ENCODE results near the gene SH2D3A.
"Not testable (repeated sequence)": the region's sequence is repeated elsewhere in the genome, so short reads cannot be mapped to it uniquely, and the experiment has no call there.

Gene SH2D3A

DNA sequence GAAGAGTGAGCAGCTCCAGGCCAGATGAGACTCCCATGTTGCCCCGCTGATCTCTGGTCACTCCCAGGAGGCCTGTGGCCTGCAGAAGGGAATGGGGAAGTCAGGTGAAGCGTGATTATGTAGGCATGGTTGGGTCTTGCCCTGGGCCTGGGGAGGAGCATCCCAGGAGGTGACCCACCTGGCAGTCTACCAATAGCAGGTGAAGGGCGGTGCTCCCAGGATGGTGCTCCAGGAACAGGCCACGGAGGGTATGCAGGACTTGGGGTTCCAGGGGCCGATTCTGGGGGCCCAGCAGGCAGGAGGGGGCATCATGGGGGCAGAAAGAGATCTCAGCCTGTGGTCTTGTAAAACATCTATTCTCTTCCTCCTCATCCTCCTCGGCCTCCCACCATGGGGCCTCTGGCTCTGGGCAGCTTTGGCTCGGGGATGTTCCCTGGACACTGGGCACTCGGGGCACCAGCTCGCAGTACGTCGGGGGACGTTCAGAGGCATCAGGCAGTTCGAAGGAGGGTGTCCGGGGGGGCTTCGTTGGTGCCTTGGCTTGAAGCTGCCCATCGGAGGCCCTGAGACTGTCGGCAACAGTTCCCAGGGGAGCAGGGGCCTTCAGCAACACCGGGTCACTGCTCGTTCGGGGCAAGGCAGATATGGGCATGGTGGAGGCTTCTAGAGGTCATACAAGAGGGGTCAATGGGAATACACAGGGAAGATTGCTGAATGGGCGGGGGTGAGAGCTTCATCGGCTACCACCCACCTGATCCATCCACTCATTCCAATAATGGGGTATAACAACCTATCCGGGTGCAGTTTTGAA, 12.4 kb downstream of the SH2D3A start:
- no peak for DNase-seq

DNA sequence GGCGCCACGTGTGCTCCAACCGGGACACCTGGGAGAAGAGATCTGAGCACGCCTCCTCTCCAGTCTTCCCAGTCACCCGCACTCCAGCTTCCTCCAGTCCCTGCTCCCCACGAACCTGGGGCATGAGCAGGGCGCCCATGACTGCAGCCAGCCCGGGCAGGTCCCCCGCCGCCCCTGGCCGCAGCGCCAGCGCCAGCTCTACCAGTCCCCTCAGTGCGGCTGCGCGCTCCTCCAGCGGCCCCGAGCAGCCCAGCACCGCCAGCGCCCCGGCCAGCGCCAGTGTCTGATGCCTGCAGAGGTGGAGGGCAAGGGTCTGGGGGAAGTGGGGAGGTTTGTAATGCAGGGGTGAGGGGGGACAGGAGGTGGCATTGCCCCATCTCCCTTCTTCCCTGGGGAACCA, 13.1 kb downstream of the SH2D3A start:
- no peak for DNase-seq

DNA sequence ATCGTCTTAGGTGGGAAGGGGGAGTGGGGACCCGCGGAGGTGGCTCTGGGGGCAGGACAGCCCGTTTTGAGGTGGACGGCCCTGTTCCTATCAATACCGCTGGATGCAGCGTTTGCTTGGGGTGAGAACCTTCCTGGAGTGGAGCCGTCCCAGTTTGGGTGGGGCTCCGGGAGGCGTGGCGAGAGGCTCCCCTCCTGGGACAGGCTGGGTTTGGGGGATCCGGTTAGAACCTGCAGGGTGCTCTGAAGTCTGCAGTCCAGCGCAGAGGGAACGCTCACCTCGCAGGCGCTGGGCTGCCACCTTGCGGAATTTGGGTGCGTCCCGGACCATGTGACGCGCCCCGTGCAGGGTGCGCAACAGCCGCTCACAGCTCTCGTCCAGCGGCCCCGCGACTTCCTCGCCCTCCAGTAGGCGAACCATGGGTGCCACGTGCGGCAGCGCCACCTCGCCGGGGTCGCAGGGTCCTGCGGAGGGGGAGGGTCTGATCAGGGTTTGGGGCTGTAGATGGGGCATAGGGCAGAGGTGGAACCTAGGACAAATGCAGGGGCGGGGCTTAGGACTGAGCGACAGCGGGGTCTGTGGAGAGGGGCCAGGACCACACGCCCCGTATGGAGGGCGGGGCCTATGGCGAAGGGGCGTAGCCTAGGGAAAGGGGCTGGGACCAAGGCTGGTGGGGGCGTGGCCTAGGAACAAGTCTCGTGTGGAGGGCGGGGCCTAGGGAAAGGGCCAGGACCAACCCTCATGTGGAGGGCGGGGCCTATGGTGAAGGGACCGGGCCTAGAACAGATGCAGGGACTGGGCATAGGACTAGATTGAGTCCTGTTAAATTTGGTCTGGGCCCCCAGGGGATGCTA, 13.8 kb downstream of the SH2D3A start:
- DNase-seq, result peak; percentile 74

DNA sequence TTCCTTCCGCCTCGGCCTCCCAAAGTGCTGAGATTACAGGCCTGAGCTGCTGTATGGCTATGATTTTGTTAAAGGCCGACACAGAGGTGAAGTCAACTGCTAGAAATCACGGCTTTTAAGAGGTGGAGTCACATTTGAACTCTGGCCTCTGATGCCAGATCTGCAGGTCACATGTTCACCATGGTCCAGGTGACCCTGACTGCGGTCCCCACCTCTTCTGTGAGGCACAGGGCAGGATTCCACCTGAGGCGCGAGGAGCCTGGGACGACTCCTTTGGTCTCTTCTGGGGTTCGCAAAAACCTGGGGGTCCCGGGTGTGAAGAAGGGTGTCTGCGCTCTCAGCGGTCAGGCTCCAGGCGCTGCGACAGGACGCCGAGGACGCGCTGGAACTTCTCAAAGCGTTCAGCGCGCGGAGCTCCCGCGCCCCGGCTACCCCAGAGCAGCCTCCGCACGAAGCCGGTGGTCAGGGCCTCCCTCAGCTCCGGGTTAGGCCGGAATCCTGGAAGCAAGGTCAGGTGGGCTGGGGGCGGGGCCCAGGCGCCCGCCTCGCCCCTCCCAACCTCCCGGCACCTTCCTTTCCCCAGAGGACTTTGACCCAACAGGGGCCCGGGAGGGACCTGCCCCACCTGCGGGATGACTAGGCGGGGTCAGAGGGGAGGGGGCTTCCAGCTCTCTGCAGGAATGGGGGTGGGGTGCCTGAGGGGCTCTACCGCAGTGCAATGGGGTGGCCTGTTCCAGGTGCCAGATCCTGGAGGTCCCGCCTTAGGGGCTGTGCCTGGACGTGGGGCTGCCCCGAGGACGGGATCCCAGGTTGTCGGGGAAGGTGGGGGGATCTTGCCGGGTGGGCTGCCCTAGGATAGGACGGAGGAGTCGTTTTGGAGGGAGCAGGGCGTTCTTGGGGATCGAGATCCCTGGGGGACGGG, 14.7 kb downstream of the SH2D3A start:
- DNase-seq, result no peak

DNA sequence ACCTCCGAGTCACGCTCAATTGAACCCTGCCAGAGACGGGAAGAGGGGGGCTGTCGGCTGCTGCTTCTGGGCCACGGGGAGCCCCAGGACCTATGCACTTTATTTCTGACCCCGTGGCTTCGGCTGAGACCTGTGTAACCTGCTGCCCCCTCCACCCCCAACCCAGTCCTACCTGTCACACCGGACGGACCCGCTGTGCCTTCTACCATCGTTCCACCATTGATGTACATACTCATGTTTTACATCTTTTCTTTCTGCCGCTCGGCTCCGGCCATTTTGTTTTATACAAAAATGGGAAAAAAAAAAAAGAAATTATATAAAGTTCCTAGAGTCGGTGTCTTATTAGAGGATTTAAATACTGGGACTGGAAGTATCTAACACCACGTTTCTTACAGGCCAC, 16.0 kb downstream of the SH2D3A start:
- no peak for DNase-seq

DNA sequence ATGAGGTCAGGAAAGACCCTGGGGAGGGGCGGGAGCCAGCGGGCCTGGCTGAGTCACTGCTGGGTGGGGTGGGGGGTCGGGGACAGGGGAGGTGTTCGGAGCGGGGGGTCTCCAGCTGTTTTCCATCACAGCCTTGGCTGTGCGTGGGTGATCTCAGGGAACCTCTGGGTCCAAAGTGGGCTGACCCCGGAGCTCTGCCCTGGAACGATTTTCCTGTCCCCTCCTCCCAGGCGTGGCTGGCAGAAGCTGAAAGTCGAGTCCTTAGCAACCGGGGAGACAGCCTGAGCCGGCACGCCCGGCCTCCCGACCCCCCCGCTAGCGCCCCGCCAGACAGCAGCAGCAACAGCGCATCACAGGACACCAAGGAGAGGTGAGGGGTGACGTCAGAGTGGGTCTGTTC, 17.2 kb downstream of the SH2D3A start:
- DNase-seq, result no peak

DNA sequence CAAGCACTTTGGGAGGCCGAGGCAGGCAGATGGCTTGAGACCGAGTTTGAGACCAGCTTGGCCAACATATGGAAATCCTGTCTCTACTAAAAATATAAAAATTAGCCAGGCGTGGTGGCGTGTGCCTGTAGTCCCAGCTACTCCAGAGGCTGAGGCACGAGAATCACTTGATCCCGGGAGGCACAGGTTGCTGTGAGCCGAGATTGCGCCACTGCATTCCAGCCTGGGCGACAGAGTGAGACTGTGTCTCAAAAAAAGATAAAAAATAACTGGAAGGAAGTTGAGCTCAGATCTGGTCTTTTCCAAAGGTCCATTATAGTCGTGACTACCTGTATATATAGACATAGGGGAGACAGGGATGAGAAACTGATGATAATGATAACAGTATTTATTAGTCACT, 18.7 kb downstream of the SH2D3A start:
- DNase-seq, result not testable (repeated sequence)

DNA sequence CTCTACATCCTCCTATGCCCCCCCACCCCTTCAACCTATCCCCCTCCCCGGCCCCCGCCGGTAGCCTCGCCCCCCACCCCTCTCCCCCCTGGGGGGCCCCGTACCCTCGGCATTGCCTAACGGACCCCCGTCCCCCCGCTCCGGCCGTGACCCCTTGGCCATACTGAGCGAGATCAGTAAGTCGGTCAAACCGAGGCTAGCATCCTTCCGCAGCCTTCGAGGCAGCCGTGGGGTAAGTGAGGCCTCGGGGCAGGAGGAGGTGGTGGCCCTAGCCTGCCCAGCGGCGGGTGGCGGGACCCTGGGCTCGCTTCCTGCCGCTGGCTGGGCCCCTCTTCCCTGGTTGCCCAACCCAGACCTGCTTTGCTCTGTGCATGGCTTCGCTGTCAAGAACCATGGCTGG, 21.3 kb downstream of the SH2D3A start:
- DNase-seq, result no peak

DNA sequence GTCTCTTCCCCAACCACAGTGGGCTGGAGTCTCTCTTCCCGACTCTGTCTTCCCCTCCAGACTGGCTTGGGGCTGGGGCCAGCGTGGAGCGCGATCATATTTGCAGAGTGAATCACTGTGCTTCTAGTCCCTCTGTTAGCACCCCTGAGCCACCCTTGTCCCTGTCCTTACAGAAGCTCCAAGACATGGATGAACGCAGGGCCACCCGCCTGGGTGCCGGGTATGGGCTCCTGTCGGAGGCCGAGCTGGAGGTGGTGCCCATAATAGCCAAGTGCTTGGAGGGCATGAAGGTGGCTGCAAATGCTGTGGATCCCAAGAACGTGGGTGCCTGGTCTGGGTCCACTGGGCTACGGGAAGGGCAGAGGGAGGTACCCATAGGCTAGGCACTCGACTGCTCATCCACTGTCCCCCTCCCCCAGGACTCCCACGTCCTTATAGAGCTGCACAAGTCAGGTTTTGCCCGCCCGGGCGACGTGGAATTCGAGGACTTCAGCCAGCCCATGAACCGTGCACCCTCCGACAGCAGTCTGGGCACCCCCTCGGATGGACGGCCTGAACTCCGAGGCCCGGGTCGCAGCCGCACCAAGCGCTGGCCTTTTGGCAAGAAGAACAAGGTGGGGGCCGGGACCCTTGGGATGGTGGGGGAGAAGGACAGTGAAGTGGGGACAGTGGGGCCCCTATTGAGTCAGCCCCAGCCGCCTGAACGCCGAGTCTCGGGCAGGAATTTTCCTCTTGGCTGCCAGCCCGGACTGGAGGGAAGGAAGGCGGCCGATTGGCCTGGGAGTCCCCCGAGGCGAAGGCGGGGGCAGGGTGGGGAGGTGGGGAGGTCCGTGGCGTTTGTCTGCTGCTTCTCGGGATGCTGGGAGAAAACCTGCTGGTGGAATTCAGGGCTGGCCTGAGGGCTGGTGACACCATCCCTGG, 22.6 kb downstream of the SH2D3A start:
- no peak for DNase-seq

DNA sequence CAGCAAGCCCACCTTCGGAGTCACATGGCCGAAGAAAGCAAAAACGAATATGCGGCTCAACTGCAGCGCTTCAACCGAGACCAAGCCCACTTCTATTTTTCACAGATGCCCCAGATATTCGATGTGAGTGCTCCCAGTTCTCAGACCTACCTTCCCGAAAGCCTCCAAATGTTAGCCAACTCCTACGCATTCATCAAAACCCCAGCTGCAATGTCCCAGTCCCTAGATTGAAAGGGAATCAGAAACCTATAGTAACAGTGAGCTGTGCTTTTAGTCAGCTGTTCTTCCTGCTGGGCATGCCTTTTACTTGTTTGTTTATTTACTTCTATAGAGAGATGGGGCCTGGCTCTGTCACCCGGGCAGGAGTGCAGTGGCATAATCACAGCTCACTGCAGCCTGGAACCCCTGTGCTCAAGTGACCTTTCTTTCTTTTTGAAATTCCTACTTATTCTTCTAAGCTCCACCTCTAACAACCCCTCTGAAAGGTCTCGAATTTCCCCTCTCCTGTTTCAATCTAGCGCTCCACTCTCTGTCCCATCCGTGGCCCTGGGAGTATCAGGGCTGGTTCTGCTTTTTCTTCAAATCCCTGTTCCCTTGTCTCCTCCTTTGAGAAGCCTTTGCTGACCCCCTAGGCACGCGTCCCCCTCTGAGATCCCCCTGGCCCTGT, 23.4 kb downstream of the SH2D3A start:
- DNase-seq, result no peak

DNA sequence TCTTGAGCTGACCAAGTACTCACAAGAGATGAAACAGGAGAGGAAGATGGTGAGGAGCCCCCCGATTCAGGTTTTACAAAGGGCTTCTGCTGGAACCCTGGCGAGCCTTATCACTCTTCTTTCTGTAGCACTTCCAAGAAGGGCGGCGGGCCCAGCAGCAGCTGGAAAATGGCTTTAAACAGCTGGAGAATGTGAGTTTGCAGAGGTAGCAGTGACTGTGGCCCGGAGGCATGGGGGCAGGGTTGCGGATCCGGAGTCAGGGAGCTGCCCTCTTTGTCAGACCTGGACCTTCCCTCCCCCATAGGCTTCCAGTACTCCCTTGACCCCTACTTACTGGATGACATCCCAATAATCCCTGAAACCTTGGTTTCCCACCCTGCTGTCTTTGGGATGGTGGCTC, 24.2 kb downstream of the SH2D3A start:
- DNase-seq, result no peak

DNA sequence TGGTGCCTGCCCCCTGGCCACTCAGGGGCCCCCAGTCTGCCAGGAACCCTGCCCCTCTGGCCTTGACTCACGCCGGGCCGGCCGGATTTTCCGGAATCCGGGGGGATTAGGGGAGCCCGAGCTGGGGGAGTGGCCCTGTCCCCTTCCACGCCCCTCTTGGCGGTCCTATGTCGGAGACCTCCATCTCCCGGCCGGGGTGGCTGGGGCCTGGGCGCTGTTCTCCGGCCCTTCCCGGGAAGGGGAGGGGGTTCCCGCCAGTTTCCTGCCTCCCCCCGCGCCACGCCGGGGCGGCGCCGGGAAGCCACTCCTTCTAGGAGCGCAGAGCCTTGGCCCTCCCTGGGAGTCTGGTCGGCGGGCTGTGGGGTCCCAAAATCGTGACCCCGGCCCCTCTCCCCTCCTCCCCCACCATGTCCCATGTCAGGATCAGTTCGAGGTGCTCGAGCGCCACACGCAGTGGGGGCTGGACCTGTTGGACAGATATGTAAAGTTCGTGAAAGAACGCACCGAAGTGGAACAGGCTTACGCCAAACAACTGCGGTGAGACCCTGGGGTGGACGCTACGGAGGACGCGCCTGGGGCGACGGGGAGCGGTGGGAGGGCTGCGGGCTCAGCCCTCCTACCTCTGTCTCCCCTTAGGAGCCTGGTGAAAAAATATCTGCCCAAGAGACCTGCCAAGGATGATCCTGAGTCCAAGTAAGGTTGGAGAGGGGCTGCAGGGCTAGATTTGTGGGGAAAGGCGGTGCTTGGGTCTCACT, 26.5 kb downstream of the SH2D3A start:
- DNase-seq, result no peak

DNA sequence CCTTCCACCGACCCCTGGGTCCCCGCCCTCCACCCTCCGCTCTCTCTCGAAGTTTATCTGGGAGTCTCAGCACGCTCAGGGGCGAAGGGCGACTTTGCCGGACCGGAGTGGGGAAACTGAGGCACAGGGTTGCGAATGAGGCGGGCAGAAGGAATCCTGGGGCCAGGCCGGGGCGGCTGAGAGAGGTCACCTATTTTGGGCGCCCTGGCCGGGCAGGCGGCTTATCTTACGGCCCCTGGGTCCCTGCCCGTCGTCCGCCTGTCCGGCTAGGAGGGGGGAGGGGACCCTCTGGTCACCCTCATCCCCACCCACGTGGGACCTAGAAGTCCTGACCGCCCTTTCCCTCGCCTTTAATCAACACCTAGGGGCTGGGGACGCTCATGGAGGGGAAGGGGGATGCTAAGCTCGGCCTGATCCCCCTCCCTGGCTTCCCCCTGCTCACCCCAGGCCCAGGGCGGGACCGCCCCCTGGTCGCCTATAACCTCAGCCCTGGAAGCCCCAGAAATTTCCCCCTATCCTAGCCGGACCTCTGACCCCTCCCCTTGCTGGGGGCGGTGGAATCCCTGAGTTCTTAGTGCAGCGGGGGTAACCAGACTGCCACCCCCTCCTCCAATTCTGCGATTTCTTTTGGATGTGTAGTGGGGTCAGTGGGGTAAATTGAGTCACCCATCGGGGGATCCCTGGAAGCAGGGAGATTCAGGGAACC, 27.2 kb downstream of the SH2D3A start:
- no peak for DNase-seq

DNA sequence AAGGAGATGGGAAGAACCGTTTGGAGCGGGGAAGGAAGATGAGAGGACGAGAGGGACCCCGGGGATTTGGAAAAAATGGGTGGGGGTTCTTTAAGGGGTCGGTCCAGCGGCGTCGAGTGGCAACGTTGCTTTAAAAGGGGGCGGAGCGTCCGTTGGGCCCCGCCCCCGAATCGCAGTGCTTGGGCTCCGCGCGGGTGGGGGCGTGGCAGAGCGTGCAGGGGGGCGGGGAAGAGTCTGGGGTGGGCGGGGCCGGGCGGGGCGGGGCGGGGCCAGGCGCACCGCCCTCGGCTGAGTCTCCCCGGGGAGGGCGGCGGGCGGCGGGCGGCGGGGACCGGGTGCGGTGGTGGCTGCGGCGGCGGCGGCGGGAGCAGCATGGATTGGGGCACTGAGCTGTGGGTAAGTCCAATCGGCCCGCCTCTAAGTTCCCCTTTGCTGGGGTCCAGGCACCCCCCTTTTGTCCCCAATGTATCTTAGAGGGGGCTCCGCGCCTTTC, 27.8 kb downstream of the SH2D3A start, which contains the start of gene TRIP10:
Gene TRIP10, plus strand, starts transcription at position 291 of the 493 bp plus-strand sequence. Its CDS starts 82 bp downstream, at position 373.
- peak; percentile 76 for DNase-seq

DNA sequence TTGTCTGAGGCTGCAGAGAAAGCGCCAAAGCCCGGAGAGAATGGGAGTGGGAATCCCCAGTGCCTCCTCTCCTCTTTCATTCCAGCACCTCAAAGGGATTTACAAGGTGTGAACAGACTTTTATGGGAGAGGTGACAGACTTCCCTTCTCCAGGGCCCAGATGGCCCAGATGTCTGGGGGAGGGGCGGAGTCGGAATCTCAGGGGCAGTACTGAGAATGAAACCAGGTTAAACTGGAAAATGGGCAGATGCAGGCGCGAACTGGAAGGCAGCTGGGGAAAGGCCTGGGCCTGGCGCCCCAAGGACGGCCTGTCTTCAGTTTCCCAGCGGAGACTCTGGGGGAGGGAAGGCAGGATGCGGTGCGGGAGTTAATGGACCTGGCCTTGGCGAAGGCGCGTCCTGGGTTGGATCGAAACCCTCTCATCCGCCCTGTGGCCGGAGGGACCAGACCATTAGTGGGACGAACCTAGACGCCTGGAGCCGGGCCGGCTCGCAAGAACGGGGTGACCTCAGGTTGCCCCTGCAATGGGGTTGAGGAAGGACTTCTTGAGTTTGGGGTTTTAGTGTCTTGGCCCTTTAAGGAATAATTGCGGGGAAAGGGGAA, 28.3 kb downstream of the SH2D3A start:
- DNase-seq, result peak; percentile 38

DNA sequence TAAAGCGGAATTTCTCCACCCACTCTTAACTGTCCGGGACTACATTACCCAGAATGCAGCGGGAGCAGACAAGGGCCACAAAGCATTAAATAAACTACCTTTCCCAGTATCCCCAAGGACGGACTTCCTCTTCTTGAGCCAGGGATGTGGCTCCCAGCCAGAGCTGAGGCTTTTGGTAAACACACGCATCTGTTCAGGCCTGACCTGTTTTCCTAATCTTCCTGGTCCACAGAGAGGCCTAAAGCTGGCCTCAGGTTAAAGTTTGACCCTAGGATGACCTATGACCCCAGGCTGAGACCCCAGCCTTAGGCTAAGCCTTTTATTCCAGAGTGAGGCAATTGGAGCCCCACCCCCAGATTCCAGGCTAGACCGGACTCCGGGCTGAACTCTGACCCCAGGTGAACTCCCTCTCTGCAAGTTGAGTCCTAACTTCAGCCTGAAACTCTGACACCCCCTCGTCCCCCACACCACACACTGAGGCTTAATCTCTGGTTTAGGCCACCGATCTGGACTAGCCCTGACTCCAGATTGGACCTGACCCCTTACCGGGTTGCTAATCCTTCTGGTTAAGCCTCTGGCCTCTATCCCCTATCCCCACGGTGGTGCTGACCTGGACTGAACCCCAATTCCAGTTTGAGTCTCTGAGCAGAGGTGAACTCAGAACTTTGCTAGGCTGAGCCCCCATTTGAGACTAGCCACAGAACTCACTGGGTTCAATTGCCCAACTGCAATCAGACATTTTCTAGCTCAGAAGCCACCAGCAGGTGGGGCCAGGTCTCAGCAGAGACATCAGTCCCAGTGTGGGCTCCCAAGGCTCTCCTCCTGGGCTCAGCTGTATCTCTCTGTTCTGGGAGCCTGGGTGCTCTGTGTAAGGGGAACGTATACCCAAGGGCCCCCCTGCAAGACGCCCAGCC, 29.1 kb downstream of the SH2D3A start:
- peak; percentile 49 for DNase-seq

DNA sequence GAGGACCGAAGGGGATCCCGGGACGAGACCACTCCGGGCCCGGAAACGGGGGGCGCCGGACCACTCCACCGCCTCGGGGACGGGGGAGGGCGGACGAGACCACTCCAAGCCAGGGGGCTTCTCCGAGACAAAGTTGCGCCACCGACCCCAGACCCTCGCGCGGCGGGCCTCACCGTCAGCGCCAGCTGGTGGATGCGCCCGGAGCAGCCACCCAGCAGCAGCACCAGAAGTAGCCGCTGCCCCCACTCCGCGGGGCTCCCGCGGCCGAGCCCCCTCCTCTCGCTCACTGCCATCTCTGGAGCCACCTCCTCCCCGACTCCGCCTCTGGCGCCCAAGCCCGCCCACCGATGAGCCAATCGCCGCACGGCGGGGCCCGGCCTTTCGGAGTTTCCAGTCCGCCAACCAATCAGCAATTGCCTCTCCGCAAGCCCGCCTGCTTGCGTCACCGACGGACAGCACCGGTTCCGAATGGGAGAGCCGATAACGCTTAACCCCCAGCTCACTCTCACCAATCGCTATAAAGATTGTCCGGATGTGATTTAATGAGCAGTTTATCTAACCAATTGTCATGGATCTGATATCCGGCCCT, 29.9 kb downstream of the SH2D3A start, which contains the start of gene GPR108:
Gene GPR108, minus strand, starts transcription at position 297 of the 589 bp plus-strand sequence. Its CDS starts 4 bp downstream, at position 293.
- peak; percentile 98 for DNase-seq

All from effector CD8-positive, alpha-beta T cell (primary cell).